ENCODE measurements around the gene P3R3URF. TPM values are rescaled to one million over a fixed set of nuclear protein-coding genes. Genes with fewer than 3 reads are reported as not detected.

The P3R3URF gene
- total and polyA plus RNA-seq, 2 donors from 2014 or later = not detected

- Histone ChIP-seq H3K4me1 (ENCODE audit: control insufficient read depth in 2 of 3, insufficient read depth in 2 of 3, low read depth in 1 of 3, low read length in 3 of 3) (peaks cover 0 to 36% (median 23%) of the 10 kb centered on the region in 3 donors), H3K9ac (ENCODE audit: low read length in 3 of 3) (peak overlapping the region in 1 of 3 donors; percentile 42), H3K27me3 (ENCODE audit: control insufficient read depth, insufficient read depth, low read length) (no peaks in the 10 kb centered on the region), H3K36me3 (ENCODE audit: control insufficient read depth in 2 of 3, insufficient read depth in 3 of 3, low read length in 3 of 3) (no peaks in the 10 kb centered on the region), H3K27ac (ENCODE audit: low read depth in 2 of 2, low read length in 2 of 2) (peak overlapping the region; percentile 68 to 84), H3K4me3 (ENCODE audit: low read length in 3 of 3) (no peak overlapping the region), H3K9me3 (ENCODE audit: control insufficient read depth in 2 of 3, insufficient read depth in 1 of 3, low read length in 3 of 3) (no peaks in the 10 kb centered on the region)
- intact Hi-C loops (cut with DNase I) = no loop called here
- no peak for FAIRE-seq
- no peak for TF ChIP-seq CTCF (IDR thresholded peaks at IDR 0.05; ENCODE audit: borderline replicate concordance, extremely low read depth, insufficient read depth)
- DNase-seq = no peak
These were observed 4.0 kb downstream of the P3R3URF start for GRCh38 chr1:46172321-46172720.

DNA sequence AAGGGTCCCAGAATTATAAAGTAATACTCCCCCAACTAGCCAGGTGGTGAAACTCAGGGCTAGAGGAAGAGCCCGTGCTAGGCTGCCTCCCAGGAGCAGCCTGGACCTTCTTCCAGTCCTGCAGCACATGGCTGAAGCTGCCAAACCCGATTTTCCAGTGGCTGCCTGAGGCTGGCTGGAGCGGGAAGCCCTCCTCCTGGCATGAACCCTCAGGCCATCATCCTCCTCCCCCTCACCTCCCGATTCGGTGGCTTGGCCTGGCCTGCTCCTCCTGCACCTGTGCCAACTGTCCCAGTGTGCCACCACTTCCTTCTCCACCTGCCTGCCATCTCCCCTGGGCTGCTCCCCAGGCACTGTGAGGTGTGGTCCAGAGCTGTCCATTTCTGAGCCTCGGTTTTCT, 4.4 kb downstream of the P3R3URF start:
- peaks cover 0 to 39% (median 23%) of the 10 kb centered on the region in 3 donors for H3K4me1 ChIP-seq (ENCODE audit: control insufficient read depth in 2 of 3, insufficient read depth in 2 of 3, low read depth in 1 of 3, low read length in 3 of 3)
- no peaks in the 10 kb centered on the region for H3K27me3 ChIP-seq (ENCODE audit: control insufficient read depth, insufficient read depth, low read length)
- no peak overlapping the region for H3K4me3 ChIP-seq (ENCODE audit: low read length in 3 of 3)
- H3K9ac ChIP-seq (ENCODE audit: low read length in 3 of 3) = peak overlapping the region in 1 of 3 donors; percentile 42
- no peak for FAIRE-seq
- H3K9me3 ChIP-seq (ENCODE audit: control insufficient read depth in 2 of 3, insufficient read depth in 1 of 3, low read length in 3 of 3) = no peaks in the 10 kb centered on the region
- H3K36me3 ChIP-seq (ENCODE audit: control insufficient read depth in 2 of 3, insufficient read depth in 3 of 3, low read length in 3 of 3) = no peaks in the 10 kb centered on the region
- peak; percentile 77 to 94 (median 82) for DNase-seq
- no peak for TF ChIP-seq CTCF (IDR thresholded peaks at IDR 0.05; ENCODE audit: borderline replicate concordance, extremely low read depth, insufficient read depth)
- intact Hi-C loops (cut with DNase I) = no loop called here
- H3K27ac ChIP-seq (ENCODE audit: low read depth in 2 of 2, low read length in 2 of 2) = peak overlapping the region; percentile 68 to 84

GRCh38 chr1:46171351-46171750, 4.9 kb downstream of the P3R3URF start:
- TF ChIP-seq CTCF (IDR thresholded peaks at IDR 0.05; ENCODE audit: borderline replicate concordance, extremely low read depth, insufficient read depth) = no peak
- Histone ChIP-seq H3K4me3 (ENCODE audit: low read length in 3 of 3) (no peak overlapping the region), H3K9ac (ENCODE audit: low read length in 3 of 3) (peak overlapping the region in 1 of 3 donors; percentile 42), H3K4me1 (ENCODE audit: control insufficient read depth in 2 of 3, insufficient read depth in 2 of 3, low read depth in 1 of 3, low read length in 3 of 3) (peaks cover 0 to 42% (median 28%) of the 10 kb centered on the region in 3 donors), H3K9me3 (ENCODE audit: control insufficient read depth in 2 of 3, insufficient read depth in 1 of 3, low read length in 3 of 3) (no peaks in the 10 kb centered on the region), H3K27ac (ENCODE audit: low read depth in 2 of 2, low read length in 2 of 2) (peak overlapping the region; percentile 68 to 84), H3K36me3 (ENCODE audit: control insufficient read depth in 2 of 3, insufficient read depth in 3 of 3, low read length in 3 of 3) (no peaks in the 10 kb centered on the region), H3K27me3 (ENCODE audit: control insufficient read depth, insufficient read depth, low read length) (no peaks in the 10 kb centered on the region)
- no peak for FAIRE-seq
- peak in 2 of 5 donors; percentile 44 to 90 for DNase-seq
- intact Hi-C loops (cut with DNase I) = no loop called here
